Measurements from ENCODE around the gene NAB2.

NAB2 gene

DNA sequence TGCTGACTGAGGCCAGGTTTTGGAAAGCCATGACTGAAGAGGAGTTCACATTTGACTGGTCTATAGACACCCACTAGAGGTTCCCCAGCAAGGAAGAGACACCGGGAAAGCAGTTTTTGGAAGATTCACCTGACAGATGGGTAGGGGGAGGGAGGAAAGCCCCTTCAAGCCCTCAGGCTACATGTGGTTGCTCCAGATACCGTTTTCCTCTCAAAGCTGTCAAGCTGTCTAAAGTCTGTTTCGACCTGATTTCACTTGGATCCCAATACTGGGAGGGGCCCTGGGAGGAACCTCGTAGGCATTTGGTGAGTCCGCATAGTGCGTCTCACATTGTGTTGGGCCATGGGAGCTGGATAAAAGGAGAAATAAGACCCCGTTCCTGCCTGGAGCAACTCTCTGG is 37.6 kb downstream of the NAB2 start:
- ChIA-PET CTCF (interaction anchor here (0.7 to 1.5 kb wide), 5 partner anchors 46 to 456 kb away, joined by 3 to 7 read pairs (median 4); no protein-coding TSS in a partner anchor), POLR2A (interaction anchor here (1.2 to 2.2 kb wide), 3 partner anchors 15 to 56 kb away, joined by 3 to 9 read pairs (median 5); partner anchors contain the start of gene STAT6)
- TF ChIP-seq ARNT (IDR thresholded peaks at IDR 0.05), result no peak
- TF ChIP-seq SUZ12 (IDR thresholded peaks at IDR 0.05), result no peak
- no peak for TF ChIP-seq SP1 (IDR thresholded peaks at IDR 0.05)
- no peak for TF ChIP-seq FOXA1 (IDR thresholded peaks at IDR 0.05)
- TF ChIP-seq L3MBTL2 (conservative IDR thresholded peaks at IDR 0.05), result no peak
- TF ChIP-seq, protein P1, sequence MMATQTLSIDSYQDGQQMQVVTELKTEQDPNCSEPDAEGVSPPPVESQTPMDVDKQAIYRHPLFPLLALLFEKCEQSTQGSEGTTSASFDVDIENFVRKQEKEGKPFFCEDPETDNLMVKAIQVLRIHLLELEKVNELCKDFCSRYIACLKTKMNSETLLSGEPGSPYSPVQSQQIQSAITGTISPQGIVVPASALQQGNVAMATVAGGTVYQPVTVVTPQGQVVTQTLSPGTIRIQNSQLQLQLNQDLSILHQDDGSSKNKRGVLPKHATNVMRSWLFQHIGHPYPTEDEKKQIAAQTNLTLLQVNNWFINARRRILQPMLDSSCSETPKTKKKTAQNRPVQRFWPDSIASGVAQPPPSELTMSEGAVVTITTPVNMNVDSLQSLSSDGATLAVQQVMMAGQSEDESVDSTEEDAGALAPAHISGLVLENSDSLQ (IDR thresholded peaks at IDR 0.05), result no peak
- no peak for TF ChIP-seq ELF4 (IDR thresholded peaks at IDR 0.05)
- TF ChIP-seq FOXK2 (IDR thresholded peaks at IDR 0.05), result no peak
- no peak for TF ChIP-seq TARDBP (IDR thresholded peaks at IDR 0.05)
- no peak for TF ChIP-seq LEF1 (IDR thresholded peaks at IDR 0.05; ENCODE audit: borderline replicate concordance)
- TF ChIP-seq HDGF (IDR thresholded peaks at IDR 0.05; ENCODE audit: borderline replicate concordance), result no peak
- TF ChIP-seq ZNF384 (IDR thresholded peaks at IDR 0.05), result no peak
- TF ChIP-seq FOXM1 (IDR thresholded peaks at IDR 0.05; ENCODE audit: borderline replicate concordance), result no peak
- TF ChIP-seq NFRKB (IDR thresholded peaks at IDR 0.05), result no peak
- TF ChIP-seq BHLHE40 (IDR thresholded peaks at IDR 0.05; ENCODE audit: borderline replicate concordance), result no peak
- TF ChIP-seq CTBP1 (IDR thresholded peaks at IDR 0.05; ENCODE audit: borderline replicate concordance), result no peak
- DNase-seq (ENCODE audit: extremely low spot score), result no peak

DNA sequence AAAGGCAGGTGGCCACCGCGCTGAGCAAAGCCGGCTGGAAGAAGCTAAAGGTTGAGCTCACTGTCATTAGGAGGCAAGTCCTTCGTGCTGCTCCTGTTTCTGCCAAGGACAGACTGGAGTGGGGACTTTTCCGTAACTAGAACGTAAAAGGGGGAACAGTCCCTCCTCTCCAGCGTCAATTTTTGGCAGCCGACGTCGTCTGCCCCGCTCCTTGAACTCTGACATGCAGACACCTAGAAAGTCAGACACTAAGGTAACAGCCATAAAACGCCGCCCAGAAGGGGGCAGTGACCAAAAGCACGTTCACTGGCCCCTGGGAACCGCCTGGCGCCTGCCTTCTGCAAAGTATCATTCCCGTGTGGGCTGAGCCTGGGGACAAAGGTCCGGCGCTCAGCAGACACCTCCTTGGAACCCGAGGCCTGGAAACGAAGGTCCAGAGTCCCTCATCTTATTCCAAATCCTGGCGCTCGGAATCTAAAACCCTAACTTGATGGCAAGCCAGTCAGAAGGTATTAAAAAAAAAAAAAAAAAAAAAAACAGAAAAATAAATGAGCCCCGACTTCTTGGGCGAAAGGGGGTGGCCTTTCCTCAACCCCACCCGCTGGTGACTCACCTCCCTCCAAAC is 38.3 kb downstream of the NAB2 start:
- no peak for TF ChIP-seq CTBP1 (IDR thresholded peaks at IDR 0.05; ENCODE audit: borderline replicate concordance)
- 0 out of 2 replicates have a peak, but pooled peaks have one; percentile 20 for TF ChIP-seq L3MBTL2 (conservative IDR thresholded peaks at IDR 0.05)
- ChIA-PET POLR2A (interaction anchor here (0.7 to 3.1 kb wide), 14 partner anchors 12 to 120 kb away, joined by 3 to 22 read pairs (median 4); partner anchors contain the start of gene STAT6), CTCF (interaction anchor here (0.7 to 1.5 kb wide), 8 partner anchors 12 to 457 kb away, joined by 3 to 9 read pairs (median 4); partner anchors contain the start of gene STAT6)
- DNase-seq (ENCODE audit: extremely low spot score), result peak; percentile 19

DNA sequence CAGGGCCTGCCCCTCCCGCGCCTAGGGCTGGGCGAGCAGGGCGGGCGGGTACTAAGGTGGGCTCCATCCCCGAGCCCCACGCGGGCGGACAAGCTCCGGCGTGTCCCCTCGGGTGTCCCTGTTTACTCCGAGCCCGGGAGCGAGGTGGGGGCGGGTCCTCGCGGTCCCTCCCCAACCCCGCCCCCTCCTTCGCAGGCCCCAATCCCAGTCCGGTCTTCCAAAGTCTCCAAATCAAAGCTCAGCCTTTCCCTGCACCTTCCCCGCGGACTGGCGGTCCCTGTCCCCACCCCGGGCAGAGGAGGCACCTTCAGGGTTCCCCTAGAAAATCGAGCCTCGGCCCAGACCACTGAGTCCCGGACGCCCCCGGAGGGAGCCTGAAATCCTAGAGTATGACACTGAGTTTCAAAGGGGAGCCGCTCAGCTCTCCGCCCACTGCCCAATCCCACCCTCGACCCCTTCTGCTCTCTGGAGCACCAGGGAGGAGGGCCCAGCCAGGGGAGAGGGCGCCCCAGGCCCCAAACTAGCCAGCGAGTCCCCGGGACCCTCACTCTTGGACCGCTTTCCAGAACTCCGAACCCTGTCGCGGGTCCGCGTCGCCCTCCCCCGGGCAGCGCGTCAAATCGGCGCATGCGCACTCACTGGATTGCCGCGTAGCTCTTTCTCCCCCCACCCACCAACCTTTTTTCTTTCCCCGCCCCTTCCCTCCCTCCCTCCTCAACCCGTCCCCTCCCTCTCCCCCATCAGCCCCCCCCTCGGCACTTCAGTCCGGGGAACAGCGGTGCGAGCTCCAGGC is 39.0 kb downstream of the NAB2 start, which contains the start of gene LRP1:
LRP1 (plus strand) TSS at position 758 of the 793 bp plus-strand sequence. CDS start 482 bp downstream, outside the sequence.
- no peak for TF ChIP-seq ARNT (IDR thresholded peaks at IDR 0.05)
- TF ChIP-seq ZNF384 (IDR thresholded peaks at IDR 0.05), result no peak
- no peak for TF ChIP-seq L3MBTL2 (conservative IDR thresholded peaks at IDR 0.05)
- no peak for TF ChIP-seq BHLHE40 (IDR thresholded peaks at IDR 0.05; ENCODE audit: borderline replicate concordance)
- no peak for TF ChIP-seq SUZ12 (IDR thresholded peaks at IDR 0.05)
- no peak for TF ChIP-seq LEF1 (IDR thresholded peaks at IDR 0.05; ENCODE audit: borderline replicate concordance)
- TF ChIP-seq SP1 (IDR thresholded peaks at IDR 0.05), result no peak
- TF ChIP-seq TARDBP (IDR thresholded peaks at IDR 0.05), result no peak
- TF ChIP-seq CTBP1 (IDR thresholded peaks at IDR 0.05; ENCODE audit: borderline replicate concordance), result no peak
- no peak for TF ChIP-seq FOXA1 (IDR thresholded peaks at IDR 0.05)
- no peak for TF ChIP-seq ELF4 (IDR thresholded peaks at IDR 0.05)
- no peak for TF ChIP-seq HDGF (IDR thresholded peaks at IDR 0.05; ENCODE audit: borderline replicate concordance)
- no peak for TF ChIP-seq FOXM1 (IDR thresholded peaks at IDR 0.05; ENCODE audit: borderline replicate concordance)
- TF ChIP-seq NFRKB (IDR thresholded peaks at IDR 0.05), result no peak
- TF ChIP-seq, protein P1 (IDR thresholded peaks at IDR 0.05), result no peak
- DNase-seq (ENCODE audit: extremely low spot score), result peak; percentile 90
- ChIA-PET POLR2A (interaction anchor here (0.7 to 3.1 kb wide), 20 partner anchors 8 to 392 kb away, joined by 3 to 22 read pairs (median 4); partner anchors contain the start of genes DDIT3, SHMT2 and STAT6), CTCF (interaction anchor here (0.8 to 1.6 kb wide), 8 partner anchors 13 to 124 kb away, joined by 3 to 9 read pairs (median 4); partner anchors contain the start of gene STAT6)

DNA sequence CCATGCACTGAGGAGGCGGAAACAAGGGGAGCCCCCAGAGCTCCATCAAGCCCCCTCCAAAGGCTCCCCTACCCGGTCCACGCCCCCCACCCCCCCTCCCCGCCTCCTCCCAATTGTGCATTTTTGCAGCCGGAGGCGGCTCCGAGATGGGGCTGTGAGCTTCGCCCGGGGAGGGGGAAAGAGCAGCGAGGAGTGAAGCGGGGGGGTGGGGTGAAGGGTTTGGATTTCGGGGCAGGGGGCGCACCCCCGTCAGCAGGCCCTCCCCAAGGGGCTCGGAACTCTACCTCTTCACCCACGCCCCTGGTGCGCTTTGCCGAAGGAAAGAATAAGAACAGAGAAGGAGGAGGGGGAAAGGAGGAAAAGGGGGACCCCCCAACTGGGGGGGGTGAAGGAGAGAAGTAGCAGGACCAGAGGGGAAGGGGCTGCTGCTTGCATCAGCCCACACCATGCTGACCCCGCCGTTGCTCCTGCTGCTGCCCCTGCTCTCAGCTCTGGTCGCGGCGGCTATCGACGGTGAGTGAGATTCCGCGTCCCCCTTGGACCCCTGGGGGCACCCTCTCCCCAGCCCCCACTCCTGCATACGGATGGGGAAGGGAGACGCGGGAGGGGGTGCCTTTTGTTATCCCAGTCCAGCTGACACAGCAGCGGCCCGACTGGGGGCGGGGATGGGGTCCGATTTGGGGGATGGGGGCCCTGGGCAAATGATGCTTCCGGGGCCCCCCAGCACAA is 39.8 kb downstream of the NAB2 start:
- TF ChIP-seq CTBP1 (IDR thresholded peaks at IDR 0.05; ENCODE audit: borderline replicate concordance), result no peak
- no peak for TF ChIP-seq FOXK2 (IDR thresholded peaks at IDR 0.05)
- DNase-seq (ENCODE audit: extremely low spot score), result no peak
- ChIA-PET POLR2A (interaction anchor here (0.7 to 3.1 kb wide), 16 partner anchors 8 to 392 kb away, joined by 3 to 22 read pairs (median 5); partner anchors contain the start of genes DDIT3, SHMT2 and STAT6), CTCF (interaction anchor here (0.8 to 1.8 kb wide), 4 partner anchors 16 to 47 kb away, joined by 3 to 8 read pairs (median 4); partner anchors contain the start of gene STAT6)

DNA sequence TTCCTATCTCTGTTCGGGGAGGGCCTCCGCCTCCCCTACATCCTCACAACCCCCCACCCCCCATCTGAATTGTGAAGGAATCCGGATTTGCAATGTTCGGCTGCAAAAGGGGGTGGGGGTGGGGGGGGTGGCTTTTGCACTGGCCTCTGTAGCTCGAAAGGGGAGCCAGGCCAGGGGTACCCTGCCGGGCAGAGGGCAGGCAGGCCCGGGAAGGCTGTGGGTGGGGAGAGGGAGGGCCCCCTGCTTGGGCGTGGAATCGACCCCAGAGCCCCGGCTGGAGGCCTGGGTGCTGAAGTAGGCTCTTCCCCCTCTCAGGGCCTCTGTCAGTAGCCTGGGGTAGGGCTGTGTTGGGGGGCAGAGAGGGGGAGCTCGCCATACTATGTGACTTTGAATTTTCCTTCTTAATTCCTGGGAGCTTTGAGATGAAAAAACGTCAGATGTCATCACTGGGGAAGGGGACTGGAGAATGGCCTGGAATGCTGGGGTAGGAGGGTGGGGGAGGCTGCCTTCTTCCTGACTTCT is 40.5 kb downstream of the NAB2 start:
- ChIA-PET CTCF (interaction anchor here (0.8 to 1.8 kb wide), 3 partner anchors 17 to 46 kb away, joined by 3 to 8 read pairs (median 6); partner anchors contain the start of gene STAT6), POLR2A (interaction anchor here (0.8 to 3.1 kb wide), 3 partner anchors 18 to 101 kb away, joined by 3 to 22 read pairs (median 17); partner anchors contain the start of gene STAT6)
- DNase-seq (ENCODE audit: extremely low spot score), result no peak
- TF ChIP-seq SP1 (IDR thresholded peaks at IDR 0.05) (no peak), L3MBTL2 (conservative IDR thresholded peaks at IDR 0.05) (no peak), LEF1 (IDR thresholded peaks at IDR 0.05; ENCODE audit: borderline replicate concordance) (no peak), NFRKB (IDR thresholded peaks at IDR 0.05) (no peak), TARDBP (IDR thresholded peaks at IDR 0.05) (no peak), CTBP1 (IDR thresholded peaks at IDR 0.05; ENCODE audit: borderline replicate concordance) (no peak), FOXA1 (IDR thresholded peaks at IDR 0.05) (no peak), HDGF (IDR thresholded peaks at IDR 0.05; ENCODE audit: borderline replicate concordance) (no peak), BHLHE40 (IDR thresholded peaks at IDR 0.05; ENCODE audit: borderline replicate concordance) (no peak), FOXK2 (IDR thresholded peaks at IDR 0.05) (no peak), SUZ12 (IDR thresholded peaks at IDR 0.05) (no peak), ELF4 (IDR thresholded peaks at IDR 0.05) (no peak), ARNT (IDR thresholded peaks at IDR 0.05) (no peak), ZNF384 (IDR thresholded peaks at IDR 0.05) (no peak), FOXM1 (IDR thresholded peaks at IDR 0.05; ENCODE audit: borderline replicate concordance) (no peak)
- TF ChIP-seq, protein P1 (IDR thresholded peaks at IDR 0.05), result no peak
